Endothelial cell of umbilical vein (primary cell): Measurements from ENCODE around the gene ZC2HC1B. TPM values are rescaled to one million over a fixed set of nuclear protein-coding genes. Genes with fewer than 3 reads are reported as not detected.

Experiments used
- BruUV-seq: library from RNA; stranded (reverse); fragments of 400-500 nt; replicated peaks from 2 replicates; lab custom pipeline; 2021; lab: Mats Ljungman, UMichigan
- CTCF ChIA-PET: fragments of 300-600, 350-600 bp; sonication (Branson Sonifier 250); formaldehyde crosslinking; loops from one replicate; lab custom pipeline; 2021; ENCODE audit warnings: antibody characterized with exemption, inconsistent platforms; lab: Charles Lee
- POLR2A ChIA-PET: fragments of 300-600, 350-600 bp; sonication (Branson Sonifier 250); formaldehyde crosslinking; loops from one replicate; lab custom pipeline; 2021; ENCODE audit warnings: antibody characterized with exemption, inconsistent platforms; lab: Charles Lee
- DNase-seq: peaks from one replicate; pipeline ENCODE4 v3.0.0-alpha.2; 2011; ENCODE audit warnings: low read depth, low spot score
- FAIRE-seq: peaks from 2 replicates; lab custom pipeline; 2011; peaks lifted over from hg19 to GRCh38; lab: Jason Lieb, UNC
- H2AFZ ChIP-seq: 2 replicates; pipeline ENCODE4 v1.6.0; 2012; ENCODE audit warnings: low read depth, low read length, control low read depth, inconsistent platforms
- H3K27ac ChIP-seq: 2 replicates; pipeline ENCODE4 v1.5.1; 2011; ENCODE audit warnings: low read depth, mild to moderate bottlenecking, control low read depth, low read length, moderate library complexity; ENCODE audit not compliant: insufficient read depth
- H3K27me3 ChIP-seq, 2 experiments: 2 replicates each; pipeline versions ENCODE4 v1.6.0 to v1.6.1; 2011; ENCODE audit warnings: low read length in 2 of 2, mixed read lengths in 1 of 2; ENCODE audit not compliant: control insufficient read depth in 2 of 2, insufficient read depth in 2 of 2
- H3K36me3 ChIP-seq, 2 experiments: 2 replicates in 1 of 2; 3 replicates in 1 of 2; pipeline ENCODE4 v1.5.1; 2011; ENCODE audit warnings: low read length in 2 of 2, mild to moderate bottlenecking in 1 of 2, moderate library complexity in 1 of 2; ENCODE audit not compliant: control insufficient read depth in 2 of 2, insufficient read depth in 2 of 2; ENCODE audit errors: extremely low read depth in 1 of 2
- H3K4me1 ChIP-seq: 3 replicates; pipeline ENCODE4 v1.5.1; 2011; ENCODE audit warnings: mild to moderate bottlenecking, low read length; ENCODE audit not compliant: control insufficient read depth, insufficient read depth; ENCODE audit errors: extremely low read depth
- H3K4me2 ChIP-seq: 2 replicates; pipeline ENCODE4 v1.6.1; 2011; ENCODE audit warnings: low read length, control low read depth, mixed read lengths; ENCODE audit not compliant: insufficient read depth
- H3K4me3 ChIP-seq, 3 experiments: fragments of 200-600 bp in 1 of 3; sonication (generic), shearing (Covaris generic) in 1 of 3; replicated peaks in 1 of 3; 2 replicates each; pipeline ENCODE4 v1.5.1; 2011 to 2016; ENCODE audit warnings: control low read depth in 3 of 3, low read length in 3 of 3, mild to moderate bottlenecking in 2 of 3, inconsistent platforms in 1 of 3, low read depth in 1 of 3, moderate library complexity in 1 of 3; ENCODE audit not compliant: insufficient read depth in 1 of 3
- H3K79me2 ChIP-seq: 2 replicates; pipeline ENCODE4 v1.6.0; 2012; ENCODE audit warnings: low read length, inconsistent platforms; ENCODE audit not compliant: control insufficient read depth, insufficient read depth
- H3K9ac ChIP-seq: replicated peaks from 2 replicates; pipeline ENCODE3; 2011; ENCODE audit warnings: low read length, control low read depth; ENCODE audit not compliant: insufficient read depth; ENCODE audit errors: extremely low read depth
- H3K9me1 ChIP-seq: replicated peaks from 3 replicates; pipeline ENCODE4 v1.6.0; 2011; ENCODE audit warnings: mild to moderate bottlenecking, low read length; ENCODE audit not compliant: control insufficient read depth, insufficient read depth; ENCODE audit errors: extremely low read depth
- H3K9me3 ChIP-seq: replicated peaks from 2 replicates; pipeline ENCODE4 v1.5.1; 2012; ENCODE audit warnings: low read length, inconsistent platforms; ENCODE audit not compliant: control insufficient read depth, insufficient read depth
- H4K20me1 ChIP-seq: replicated peaks from 2 replicates; pipeline ENCODE3; 2011; ENCODE audit warnings: mild to moderate bottlenecking, low read length; ENCODE audit not compliant: control insufficient read depth, insufficient read depth; ENCODE audit errors: extremely low read depth
- EZH2 ChIP-seq: IDR thresholded peaks from 2 replicates; pipeline ENCODE4 v1.6.1; 2012; ENCODE audit warnings: borderline replicate concordance, low read depth, mild to moderate bottlenecking, moderate library complexity, low read length, inconsistent platforms; ENCODE audit not compliant: severe bottlenecking
- FOS ChIP-seq: IDR thresholded peaks from 2 replicates; pipeline ENCODE4 v1.6.1; 2011; ENCODE audit warnings: mild to moderate bottlenecking, low read length, moderate library complexity, borderline replicate concordance; ENCODE audit not compliant: insufficient read depth
- GATA2 ChIP-seq: IDR thresholded peaks from 2 replicates; pipeline ENCODE4 v1.7.0; 2011; ENCODE audit warnings: low read depth, mild to moderate bottlenecking, moderate library complexity, mixed read lengths, low read length; ENCODE audit not compliant: insufficient read length, insufficient read depth
- JUN ChIP-seq: IDR thresholded peaks from 2 replicates; pipeline ENCODE4 v1.6.1; 2011; ENCODE audit warnings: borderline replicate concordance, low read depth; ENCODE audit not compliant: insufficient read length, insufficient read depth
- MYC ChIP-seq: IDR thresholded peaks from one replicate; pipeline ENCODE4 v1.6.1; 2011; ENCODE audit warnings: mild to moderate bottlenecking, low read depth, low read length
- POLR2A ChIP-seq: IDR thresholded peaks from 2 replicates; pipeline ENCODE4 v1.6.1; 2012; ENCODE audit warnings: low read depth, mild to moderate bottlenecking, control low read depth, low read length
- POLR2AphosphoS5 ChIP-seq: IDR thresholded peaks from 2 replicates; pipeline ENCODE4 v1.6.1; 2012; ENCODE audit warnings: low read depth, mild to moderate bottlenecking, control low read depth, low read length, moderate library complexity; ENCODE audit not compliant: insufficient read depth
- dilution Hi-C: fragments of 300-500 bp; cut with MboI; formaldehyde crosslinking; loops from one replicate; pipeline ENCODE4 v1.15.0; 2019; ENCODE audit warnings: low sequenced_read_pairs; ENCODE audit not compliant: extremely low pct_ligation_motif_present
- intact Hi-C: fragments of 100-400 bp; cut with micrococcal nuclease; formaldehyde crosslinking; loops from one replicate; pipeline ENCODE4 v1.10.0; 2022
- polyA plus RNA-seq, 4 experiments: library from polyadenylated mRNA; depleted of rRNA in 3 of 4; stranded (reverse) in 3 of 4; unstranded in 1 of 4; fragments of >200 nt; gene quantifications; 2 replicates each; pipeline versions ENCODE4 v1.2.1 to v1.2.3, GENCODE V29; 2011 to 2012; ENCODE audit warnings: missing spikeins in 1 of 4
- total RNA-seq: library from RNA; stranded (reverse); gene quantifications from 2 replicates; pipeline ENCODE4 v1.2.3, GENCODE V29; 2021
- TF ChIP-seq, protein P1 (sequence below): IDR thresholded peaks from 2 replicates; pipeline ENCODE4 v1.6.1; 2011; ENCODE audit not compliant: insufficient read depth, insufficient read length
- TF ChIP-seq, protein P2 (sequence below), 2 donors: IDR thresholded peaks; 1 replicate in 1 of 2; 2 replicates in 1 of 2; pipeline ENCODE4 v1.5.1; 2011; ENCODE audit warnings: low read length in 2 of 2, mild to moderate bottlenecking in 2 of 2, moderate library complexity in 2 of 2, control low read depth in 1 of 2, inconsistent platforms in 1 of 2, low read depth in 1 of 2; ENCODE audit not compliant: insufficient read depth in 1 of 2; ENCODE audit errors: extremely low read depth in 1 of 2

Gene ZC2HC1B
- total and polyA plus RNA-seq, 2 donors (not counting 3 experiments of a cell fraction or from before 2014, with no cell fraction given) = not detected

DNA sequence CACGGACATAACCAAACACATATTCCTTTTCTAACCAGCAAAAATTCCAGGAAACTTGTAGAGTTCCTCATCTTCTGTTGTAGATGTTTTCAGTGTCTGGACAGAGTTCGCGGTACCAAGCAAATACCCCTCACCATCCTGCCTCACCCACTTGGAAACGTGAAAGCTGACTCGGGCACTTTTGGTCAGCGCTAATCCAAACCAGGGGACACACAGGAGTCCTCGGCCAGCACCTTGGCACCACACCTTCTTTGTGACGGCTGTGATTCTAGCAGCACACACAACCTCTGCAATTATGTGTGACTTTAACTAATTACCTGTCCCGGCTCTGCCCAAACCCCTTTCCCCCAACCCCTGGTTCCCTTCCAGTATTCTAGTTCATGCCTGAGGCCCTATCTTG, 85.7 kb downstream of the ZC2HC1B start:
- Histone ChIP-seq H3K9me1 (no peaks in the 10 kb centered on the region), H3K4me1 (no peaks in the 10 kb centered on the region), H2AFZ (no peak overlapping the region), H3K79me2 (no peaks in the 10 kb centered on the region), H3K27me3 (peaks cover 0 to 5% of the 10 kb centered on the region in 2 experiments), H3K36me3 (no peaks in the 10 kb centered on the region), H3K4me3 (no peak overlapping the region), H4K20me1 (no peaks in the 10 kb centered on the region), H3K4me2 (no peak overlapping the region), H3K27ac (no peak overlapping the region), H3K9ac (no peak overlapping the region), H3K9me3 (no peaks in the 10 kb centered on the region)
- FAIRE-seq (no peak), DNase-seq (no peak)
- dilution Hi-C loops (no loop called here), intact Hi-C loops (no loop called here)
- BruUV-seq = no TSS peak
- ChIA-PET CTCF (interaction anchor here (2.0 to 2.1 kb wide), 2 partner anchors 11 to 374 kb away, joined by 5 to 12 read pairs; no protein-coding TSS in a partner anchor), POLR2A (no interaction called here)
- TF ChIP-seq GATA2 = no peak
- no peak for TF ChIP-seq POLR2AphosphoS5
- TF ChIP-seq, protein P1, sequence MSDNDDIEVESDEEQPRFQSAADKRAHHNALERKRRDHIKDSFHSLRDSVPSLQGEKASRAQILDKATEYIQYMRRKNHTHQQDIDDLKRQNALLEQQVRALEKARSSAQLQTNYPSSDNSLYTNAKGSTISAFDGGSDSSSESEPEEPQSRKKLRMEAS = no peak
- no peak for TF ChIP-seq FOS
- TF ChIP-seq POLR2A = no peak
- TF ChIP-seq JUN = no peak
- TF ChIP-seq MYC = no peak
- no peak for TF ChIP-seq EZH2
- TF ChIP-seq, protein P2, sequence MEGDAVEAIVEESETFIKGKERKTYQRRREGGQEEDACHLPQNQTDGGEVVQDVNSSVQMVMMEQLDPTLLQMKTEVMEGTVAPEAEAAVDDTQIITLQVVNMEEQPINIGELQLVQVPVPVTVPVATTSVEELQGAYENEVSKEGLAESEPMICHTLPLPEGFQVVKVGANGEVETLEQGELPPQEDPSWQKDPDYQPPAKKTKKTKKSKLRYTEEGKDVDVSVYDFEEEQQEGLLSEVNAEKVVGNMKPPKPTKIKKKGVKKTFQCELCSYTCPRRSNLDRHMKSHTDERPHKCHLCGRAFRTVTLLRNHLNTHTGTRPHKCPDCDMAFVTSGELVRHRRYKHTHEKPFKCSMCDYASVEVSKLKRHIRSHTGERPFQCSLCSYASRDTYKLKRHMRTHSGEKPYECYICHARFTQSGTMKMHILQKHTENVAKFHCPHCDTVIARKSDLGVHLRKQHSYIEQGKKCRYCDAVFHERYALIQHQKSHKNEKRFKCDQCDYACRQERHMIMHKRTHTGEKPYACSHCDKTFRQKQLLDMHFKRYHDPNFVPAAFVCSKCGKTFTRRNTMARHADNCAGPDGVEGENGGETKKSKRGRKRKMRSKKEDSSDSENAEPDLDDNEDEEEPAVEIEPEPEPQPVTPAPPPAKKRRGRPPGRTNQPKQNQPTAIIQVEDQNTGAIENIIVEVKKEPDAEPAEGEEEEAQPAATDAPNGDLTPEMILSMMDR (IDR thresholded peaks at IDR 0.05; ENCODE audit: extremely low read depth in 1 of 2, insufficient read depth in 1 of 2, low read depth in 1 of 2, low read length in 2 of 2) = no peak
